ENCODE measurements around the gene SPON2.
A peak's percentile ranks its signal among the peaks of the same experiment; 100 is the strongest.

Gene SPON2

DNA sequence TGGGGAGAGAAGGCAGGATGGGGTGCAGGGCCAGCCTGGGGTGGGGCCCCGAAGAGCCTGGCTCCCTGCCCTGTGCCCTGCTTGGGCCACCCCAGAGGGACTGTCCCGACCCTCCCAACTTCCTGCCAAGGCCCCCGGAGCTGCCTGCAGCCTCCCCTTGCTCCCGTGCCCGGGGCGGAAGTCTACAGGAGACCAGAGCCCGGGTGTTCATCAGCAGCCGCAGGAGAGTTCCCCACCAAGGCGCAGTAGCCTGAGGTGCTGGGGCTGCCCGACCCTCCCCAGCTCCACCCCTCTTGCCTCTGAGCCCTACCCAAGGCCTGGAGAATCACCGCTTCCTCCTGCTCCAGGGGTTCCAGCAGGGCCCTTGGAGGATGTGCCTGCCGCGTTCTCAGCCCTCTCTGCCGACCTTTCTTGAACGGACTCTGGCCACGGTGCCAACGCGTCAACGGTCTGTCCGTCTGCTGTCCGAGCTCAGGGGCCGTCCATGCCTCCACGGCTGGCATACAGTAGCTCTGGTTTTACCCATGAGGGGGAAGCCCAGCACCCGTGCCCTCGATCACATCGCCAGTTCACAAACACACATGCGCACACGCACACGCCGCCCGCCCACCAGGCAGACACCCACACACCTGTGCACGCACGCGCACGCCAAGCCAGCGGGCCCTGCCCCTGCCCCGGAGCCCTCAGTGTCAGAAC lies 36.0 kb upstream of the SPON2 start:
- DNase-seq = no peak

GRCh38 chr4:1207603-1208265 lies 35.4 kb upstream of the SPON2 start:
- DNase-seq = no peak

- no peak for DNase-seq
Observed at GRCh38 chr4:1207157-1207470, 34.7 kb upstream of the SPON2 start.

GRCh38 chr4:1206299-1207156 lies 34.1 kb upstream of the SPON2 start:
- DNase-seq = no peak

DNA sequence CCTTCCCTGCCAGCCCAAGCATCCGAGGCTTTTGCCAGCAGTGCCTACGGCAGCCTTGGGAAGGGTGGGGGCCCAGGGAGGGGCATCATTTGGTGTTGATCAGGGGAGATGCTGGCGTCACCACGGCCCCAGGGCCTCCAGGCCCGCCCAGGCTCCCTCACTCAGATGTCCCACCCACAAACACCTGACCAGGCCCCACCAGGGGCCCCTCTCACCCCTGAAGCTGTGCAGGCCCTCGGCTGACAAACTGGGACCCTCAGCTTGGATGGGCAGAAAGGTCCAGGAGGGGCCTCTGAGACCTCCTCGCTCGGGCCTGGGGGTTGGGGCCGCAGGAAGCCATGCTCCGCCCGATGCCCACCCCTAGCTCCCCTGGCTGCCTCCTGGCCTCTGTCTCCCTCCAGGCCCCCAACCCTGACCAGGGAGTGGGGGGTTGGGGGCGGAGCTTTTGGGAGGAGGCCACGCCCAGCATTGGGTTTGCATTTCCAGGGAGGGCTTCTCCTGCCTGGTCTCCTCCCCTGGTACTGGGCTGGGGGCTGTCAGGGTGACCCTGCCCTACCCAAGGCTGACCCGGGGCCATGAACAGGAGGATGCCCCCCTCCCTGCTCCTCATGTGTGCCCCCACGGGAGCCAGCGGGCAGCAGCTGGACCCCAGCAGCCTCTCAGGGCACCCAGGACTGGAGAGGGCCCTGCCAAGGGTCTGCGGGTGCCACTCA lies 33.4 kb upstream of the SPON2 start:
- peak in 1 of 2 donors; percentile 9 for DNase-seq

GRCh38 chr4:1204828-1205585 lies 32.6 kb upstream of the SPON2 start:
- peak in 1 of 2 donors; percentile 7 for DNase-seq

GRCh38 chr4:1204286-1204827 lies 32.0 kb upstream of the SPON2 start:
- peak in 1 of 2 donors; percentile 7 for DNase-seq

- no peak for DNase-seq
Observed at GRCh38 chr4:1203026-1203616, 30.7 kb upstream of the SPON2 start.

GRCh38 chr4:1202526-1203011 lies 30.2 kb upstream of the SPON2 start:
- DNase-seq = peak in 1 of 2 donors; percentile 8

- peak; percentile 86 to 88 for DNase-seq
Observed at GRCh38 chr4:1201851-1202525, 29.6 kb upstream of the SPON2 start.

DNA sequence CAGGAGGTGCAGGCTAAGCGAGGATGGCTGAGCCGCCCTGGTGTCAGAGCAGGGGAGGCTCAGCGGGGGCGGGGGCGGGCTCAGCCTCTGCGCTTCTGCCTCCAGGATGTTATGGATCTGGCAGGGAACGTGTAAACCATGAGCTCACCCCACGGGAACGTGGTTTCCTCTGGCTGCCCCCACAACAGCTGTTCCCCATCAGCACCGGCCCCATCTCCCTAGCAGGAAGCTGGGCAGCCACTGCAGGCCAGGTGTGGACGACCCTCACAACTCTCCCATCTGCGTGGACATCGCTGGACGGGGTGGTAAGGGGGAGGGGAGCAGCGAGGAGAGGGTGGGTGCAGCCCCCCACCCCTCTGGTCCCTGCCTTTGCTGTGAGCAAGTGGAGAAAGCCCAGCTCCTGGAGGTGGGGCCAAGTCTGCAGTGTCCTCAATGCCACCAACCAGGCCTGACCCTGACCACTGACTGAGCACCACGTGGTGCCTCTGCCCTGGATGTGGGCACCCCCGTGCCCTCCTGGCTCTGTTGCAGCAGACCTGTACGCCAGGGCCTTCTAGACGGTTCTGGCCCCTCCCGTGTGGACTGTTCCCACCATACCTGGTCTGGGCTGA lies 28.1 kb upstream of the SPON2 start:
- peak; percentile 12 to 26 for DNase-seq

GRCh38 chr4:1199556-1200331 lies 27.4 kb upstream of the SPON2 start:
- peak in 1 of 2 donors; percentile 6 for DNase-seq

- no peak for DNase-seq
Observed at GRCh38 chr4:1198098-1198844, 25.9 kb upstream of the SPON2 start.

DNA sequence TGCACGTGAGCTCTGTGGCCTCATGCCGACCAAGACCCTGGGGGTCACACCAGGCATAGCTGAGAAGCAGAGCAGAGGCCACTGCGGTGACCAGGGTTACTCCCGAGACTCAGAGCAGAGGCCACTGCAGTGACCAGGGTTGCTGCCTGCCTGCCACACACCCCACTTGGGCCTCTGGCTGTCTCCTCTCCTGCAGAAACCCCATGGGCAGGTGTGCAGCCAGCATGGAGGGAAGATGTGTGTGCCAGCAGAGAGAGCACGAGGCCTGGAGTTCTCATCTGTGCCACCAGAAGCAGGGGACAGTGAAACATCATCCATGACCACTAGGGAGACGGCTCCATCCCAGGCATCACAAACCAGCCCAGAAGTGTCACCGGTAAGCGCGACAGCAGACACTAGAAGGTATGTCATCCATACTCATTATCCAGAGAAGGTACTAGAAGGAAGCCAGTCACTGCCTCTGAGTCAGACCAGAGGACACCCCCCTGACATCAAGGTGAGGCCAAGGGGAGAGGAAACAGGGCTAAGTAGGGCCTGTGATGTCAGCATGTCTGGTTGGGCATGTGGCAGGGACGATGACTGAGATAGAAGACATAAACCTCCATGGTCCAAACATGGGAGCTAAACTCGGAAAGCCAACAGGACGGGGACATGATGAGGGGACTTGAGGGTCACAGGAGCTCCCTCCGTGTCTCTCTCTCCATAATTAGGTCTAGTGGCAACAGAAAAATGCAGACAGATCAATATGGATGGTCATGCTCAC lies 24.2 kb upstream of the SPON2 start:
- no peak for DNase-seq

- DNase-seq = no peak
Observed at GRCh38 chr4:1195891-1196401, 23.6 kb upstream of the SPON2 start.

DNA sequence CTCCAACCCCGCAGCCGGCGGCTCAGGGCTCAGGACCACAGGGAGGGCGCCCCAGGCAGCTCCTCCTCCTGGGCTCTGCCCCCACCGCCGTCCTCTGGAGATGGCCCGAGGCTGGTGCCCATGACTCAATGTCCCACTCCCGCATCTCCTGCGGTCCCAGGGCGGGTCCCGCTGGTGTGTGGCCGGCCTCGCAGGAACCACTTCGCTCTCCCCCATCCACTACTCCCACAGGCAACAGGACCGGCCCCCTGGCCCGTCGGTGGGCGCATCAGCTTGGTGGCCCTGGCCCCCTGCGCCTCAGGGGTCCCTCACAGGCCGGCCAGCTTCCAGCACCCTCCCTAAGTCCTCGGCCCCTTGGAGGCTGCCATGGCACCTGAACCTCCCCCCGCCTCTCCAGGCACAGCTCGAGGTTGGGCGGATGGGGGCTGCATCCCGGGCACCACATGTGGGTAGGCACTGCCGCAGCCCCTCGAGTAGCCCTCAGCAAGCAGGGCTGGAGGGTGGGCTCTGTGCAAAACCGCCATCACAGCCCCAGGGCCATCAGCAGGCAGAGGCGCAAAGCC lies 22.8 kb upstream of the SPON2 start:
- DNase-seq = no peak

Data from CD4-positive, alpha-beta T cell treated with Interleukin-4 for 1 hour (primary cell).